DND-41 (cell line): ENCODE measurements around the gene MTERF4.

Experiments used
- CTCF ChIP-seq: IDR thresholded peaks from 2 replicates; pipeline ENCODE4 v1.5.1; 2012; ENCODE audit warnings: borderline replicate concordance, low read length, moderate library complexity, mild to moderate bottlenecking; ENCODE audit not compliant: poor library complexity, severe bottlenecking; ENCODE audit errors: extremely low read depth
- EZH2 ChIP-seq: IDR thresholded peaks from 3 replicates; pipeline ENCODE4 v1.6.1; 2012; ENCODE audit warnings: borderline replicate concordance, low read depth, mild to moderate bottlenecking, moderate library complexity, low read length, inconsistent platforms; ENCODE audit not compliant: severe bottlenecking

DNA sequence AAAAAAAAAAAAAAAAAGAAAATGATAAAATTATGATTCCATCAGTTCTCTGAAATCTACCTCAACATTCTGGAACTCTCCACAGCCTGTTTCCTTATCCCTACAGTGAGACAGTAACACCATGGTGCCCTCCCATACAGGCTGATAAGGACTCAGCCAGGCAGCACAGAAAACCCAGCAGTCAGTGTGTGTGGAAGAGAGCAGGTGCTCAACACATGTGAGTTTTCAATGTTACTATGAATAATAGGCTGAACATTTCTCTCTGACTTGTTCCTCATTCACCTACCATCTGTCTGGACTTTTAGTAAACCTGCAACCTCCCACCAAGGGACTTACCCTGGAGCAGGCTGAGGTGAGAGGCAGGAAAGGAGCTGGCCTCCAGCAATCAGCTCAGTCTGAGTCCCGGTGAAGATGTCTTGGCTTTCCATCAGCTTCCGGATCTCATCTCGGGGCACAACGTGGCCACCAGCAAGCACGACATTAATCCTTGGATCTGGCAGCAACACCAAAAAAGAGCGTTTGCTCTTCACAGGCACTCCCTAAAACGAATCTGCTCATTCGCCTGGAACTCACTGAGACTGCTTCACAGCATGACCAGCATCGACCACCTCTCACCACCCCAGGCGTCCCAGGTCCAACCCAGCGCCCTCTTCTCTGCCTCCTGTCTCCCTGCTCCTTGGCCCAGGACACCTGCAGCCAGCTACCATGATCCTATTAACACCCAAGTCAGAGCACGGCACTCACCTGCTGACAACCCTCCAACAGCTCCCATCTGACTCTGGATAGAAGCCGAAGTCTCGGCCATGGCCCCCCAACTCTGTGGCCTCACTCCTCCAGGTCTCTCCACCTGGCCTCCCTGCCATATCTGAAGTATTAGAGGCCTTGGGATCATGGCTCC, 30.7 kb upstream of the MTERF4 start:
- TF ChIP-seq CTCF (no peak), EZH2 (no peak)
